Prostate gland (tissue), 2 donors: ENCODE measurements around the gene NR6A1.

ENCODE experiments used
- CTCF ChIP-seq, 4 experiments: fragments of 200-600 bp in 2 of 4; fragments of 450-650 bp in 2 of 4; sonication (generic) in 2 of 4; IDR thresholded peaks; 1 replicate in 3 of 4; 2 replicates in 1 of 4; pipeline ENCODE4 v1.5.1; 2016 to 2019; ENCODE audit warnings: antibody characterized with exemption in 4 of 4, mild to moderate bottlenecking in 2 of 4, moderate library complexity in 2 of 4
- POLR2A ChIP-seq: fragments of 450-650 bp; IDR thresholded peaks from one replicate; pipeline ENCODE4 v1.6.1; 2016; ENCODE audit warnings: antibody characterized with exemption, mild to moderate bottlenecking

GRCh38 chr9:124761196-124761595 is 9.9 kb downstream of the NR6A1 start:
- no peak for TF ChIP-seq CTCF (IDR thresholded peaks at IDR 0.05)
- no peak for TF ChIP-seq POLR2A
